HT1080 (cell line): ENCODE results near the gene OR6Q1. TPM values are rescaled to one million over a fixed set of nuclear protein-coding genes. Genes with fewer than 3 reads are reported as not detected.
A peak's percentile ranks its signal among the peaks of the same experiment; 100 is the strongest.

Experiments
- DNase-seq: peaks from one replicate; pipeline ENCODE4 v3.0.0-alpha.2; 2015; ENCODE audit warnings: low read depth
- small RNA-seq: library from RNA; depleted of rRNA; stranded (forward); fragments of <200 nt; gene quantifications from one replicate; pipeline ENCODE3, GENCODE V24; 2014
- total RNA-seq: library from RNA; depleted of rRNA; stranded (reverse); fragments of >200 nt; shearing (Covaris generic); gene quantifications from 2 replicates; pipeline ENCODE4 v1.2.3, GENCODE V29; 2014; rRNA removed

OR6Q1 gene
- total RNA-seq, 1 experiment from 2014 or later = not detected

DNA sequence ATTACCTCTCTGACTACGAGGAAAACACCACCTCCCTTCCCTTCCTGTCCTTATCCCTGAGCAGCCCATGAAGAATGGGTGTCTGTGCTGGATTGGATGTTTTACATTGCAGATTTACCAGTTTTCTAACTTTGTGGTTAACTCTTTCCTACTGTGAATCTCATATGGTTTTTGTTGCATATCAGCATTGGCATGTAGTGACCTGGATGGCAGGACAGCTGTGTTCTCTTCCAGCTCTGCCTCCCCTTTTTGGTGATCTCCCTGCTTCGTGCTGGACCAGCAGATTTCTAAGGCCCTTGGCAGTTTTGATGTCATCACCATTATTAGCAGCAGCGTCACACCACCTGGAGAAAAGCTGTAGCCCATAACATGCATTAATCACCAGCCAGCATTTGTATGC is 26.7 kb downstream of the OR6Q1 start:
- DNase-seq = no peak

DNA sequence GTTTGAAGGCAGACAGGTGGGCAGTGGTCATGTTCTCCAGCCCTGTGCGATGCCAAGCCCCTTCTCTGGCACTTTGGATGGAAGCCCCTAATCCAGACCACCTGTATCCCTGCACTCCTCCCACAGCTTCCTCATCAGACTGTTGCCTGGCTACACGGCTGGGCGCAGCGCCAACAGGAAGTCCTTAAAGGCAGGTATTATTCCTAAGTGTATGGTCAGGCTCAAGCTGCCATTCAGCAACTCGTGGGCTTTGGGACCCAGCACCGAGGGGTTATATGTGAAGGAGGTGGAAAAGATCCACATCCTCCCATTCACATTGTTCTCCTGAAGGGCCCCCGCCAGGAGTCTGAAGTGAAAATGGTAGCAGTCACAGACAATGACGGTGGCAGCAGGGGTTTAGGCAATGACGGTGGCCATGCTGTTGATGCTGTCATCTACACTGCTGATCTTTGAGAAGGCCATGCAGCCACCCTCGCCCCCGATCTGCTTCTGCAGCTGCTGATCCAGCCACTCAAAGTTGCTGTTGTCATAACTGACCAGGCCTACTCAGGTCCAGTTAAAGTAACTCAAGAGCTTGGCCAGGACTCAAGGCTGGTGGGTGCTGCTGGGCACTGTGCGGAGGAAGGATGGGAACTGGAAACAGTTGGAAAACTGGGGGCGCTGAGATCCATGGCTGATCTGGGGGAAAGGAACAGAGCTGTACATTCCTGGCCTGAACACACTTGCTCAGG is 27.7 kb downstream of the OR6Q1 start:
- DNase-seq = no peak

DNA sequence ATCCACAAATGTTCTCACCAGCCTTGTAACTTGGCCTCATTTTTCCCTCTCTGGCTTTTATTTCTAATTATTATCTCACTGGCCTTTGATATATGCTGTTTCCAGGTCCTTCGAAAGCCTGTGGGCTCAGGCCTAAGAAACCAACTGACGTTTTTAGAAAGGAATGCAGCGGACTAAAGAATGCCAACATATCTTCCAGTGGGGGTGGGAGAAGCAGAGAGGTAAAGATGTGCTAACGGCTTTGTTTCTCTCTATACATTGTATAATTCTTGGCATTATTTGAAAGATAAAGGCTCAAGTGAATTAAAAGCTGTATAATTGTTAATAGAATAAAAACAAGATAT is 28.2 kb downstream of the OR6Q1 start:
- peak; percentile 77 for DNase-seq

DNA sequence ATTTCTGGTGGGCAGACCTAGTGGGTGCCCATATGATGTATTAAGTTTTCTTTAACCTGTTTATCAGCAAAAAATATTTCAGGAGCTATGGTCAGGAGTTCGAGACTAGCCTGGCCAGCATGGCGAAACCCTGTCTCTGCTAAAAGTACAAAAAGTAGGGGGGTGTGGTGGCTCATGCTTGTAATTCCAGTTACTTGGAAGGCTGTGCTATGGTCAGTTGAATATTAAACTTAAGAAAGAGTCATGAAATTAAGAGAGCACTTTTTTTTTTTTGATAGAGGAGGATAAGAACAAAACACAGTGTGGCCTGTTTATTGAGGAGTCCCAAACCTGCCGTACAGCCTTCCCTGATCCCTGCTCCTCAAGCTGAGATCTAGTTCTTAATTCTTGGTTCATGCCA is 29.8 kb downstream of the OR6Q1 start:
- no peak for DNase-seq

DNA sequence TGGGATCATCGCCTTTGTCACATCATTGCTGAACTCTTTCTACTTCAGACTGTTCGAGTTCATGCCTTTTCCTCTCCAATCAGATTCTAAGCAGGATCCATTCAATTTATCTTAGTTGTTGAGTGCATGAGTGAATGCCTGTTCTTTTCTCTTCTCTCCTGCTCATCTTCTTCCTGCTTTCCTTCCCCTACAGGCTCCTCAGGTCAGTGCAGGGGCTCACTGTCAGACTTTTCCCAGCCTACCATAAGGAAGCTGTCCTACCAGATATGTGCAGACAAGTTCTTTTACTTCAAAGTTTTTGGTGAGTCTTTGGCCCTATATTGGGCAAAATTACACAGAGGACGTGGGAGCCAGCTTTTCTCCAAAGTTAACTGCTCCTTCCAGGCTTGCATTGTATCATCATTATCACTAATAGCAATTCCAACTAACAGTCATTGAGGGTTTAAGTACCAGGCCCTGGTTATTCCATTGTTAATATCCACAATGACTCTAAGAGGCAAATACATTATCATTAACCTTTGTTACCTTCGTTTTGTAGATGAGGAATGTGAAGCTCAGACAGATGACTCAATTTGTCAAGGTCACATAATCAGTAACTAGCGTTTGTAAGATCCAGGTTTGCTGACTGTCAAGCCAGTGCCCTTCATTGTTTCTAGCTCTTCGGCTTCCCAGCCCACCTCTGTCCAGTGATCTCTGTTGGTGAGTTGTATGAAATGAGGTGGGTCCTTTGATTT is 30.4 kb downstream of the OR6Q1 start:
- DNase-seq = no peak

DNA sequence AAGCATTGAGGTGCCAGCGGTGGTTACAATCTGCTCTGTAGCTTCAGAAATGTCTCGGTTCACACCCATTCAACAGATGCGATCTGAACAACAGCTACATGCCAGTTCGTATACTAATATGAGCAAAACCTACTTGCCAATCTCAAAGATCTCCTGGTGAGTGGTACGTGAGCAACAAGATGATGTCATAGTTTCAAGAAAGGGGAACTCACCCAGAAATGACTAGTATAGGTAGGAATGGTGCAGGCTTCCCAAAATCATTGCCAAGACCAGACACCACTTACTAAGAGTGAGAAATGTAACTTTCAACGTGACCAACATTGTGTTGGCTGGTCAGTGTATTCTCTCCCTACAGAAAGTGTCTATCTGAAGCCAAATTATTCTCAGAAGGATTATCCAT is 31.1 kb downstream of the OR6Q1 start:
- peak; percentile 50 for DNase-seq

DNA sequence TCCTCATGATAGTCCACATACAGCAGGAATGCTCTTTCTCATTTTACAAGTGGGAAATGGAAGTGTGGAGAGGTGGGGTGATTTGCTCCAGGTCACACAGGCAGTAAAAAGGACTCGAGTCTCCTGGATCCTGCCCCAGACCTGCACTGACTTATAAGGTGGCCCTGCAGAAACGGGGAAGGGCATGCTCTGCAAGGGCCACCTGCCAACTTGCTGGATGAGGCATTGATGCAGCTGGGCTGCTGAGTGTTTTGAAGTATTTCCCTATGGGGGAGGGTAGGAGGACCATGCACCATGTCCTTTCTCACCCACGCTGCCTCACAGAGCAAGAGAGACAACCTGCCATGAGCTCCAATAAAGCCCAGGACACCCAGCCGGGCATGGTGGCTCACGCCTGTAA is 36.9 kb downstream of the OR6Q1 start:
- no peak for DNase-seq

DNA sequence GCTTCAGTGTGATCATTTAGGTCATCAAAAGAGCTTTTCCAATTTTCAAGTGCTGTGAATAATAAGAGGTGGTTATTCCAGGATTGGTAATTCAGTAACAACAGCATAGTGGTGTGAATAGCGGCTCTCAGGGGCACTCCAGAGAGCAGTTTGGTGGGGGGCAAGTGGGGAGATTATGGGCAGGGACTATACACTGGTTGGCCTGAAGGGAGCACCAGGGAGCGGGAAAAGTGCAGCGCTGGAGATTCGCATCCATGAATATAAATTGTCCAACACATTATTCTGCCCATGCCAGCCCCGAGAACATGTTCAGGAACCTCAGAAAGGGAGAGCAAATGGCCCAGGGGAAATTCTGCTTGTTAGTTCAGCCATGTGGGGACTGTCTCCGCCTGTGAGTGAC is 37.9 kb downstream of the OR6Q1 start:
- DNase-seq = no peak

DNA sequence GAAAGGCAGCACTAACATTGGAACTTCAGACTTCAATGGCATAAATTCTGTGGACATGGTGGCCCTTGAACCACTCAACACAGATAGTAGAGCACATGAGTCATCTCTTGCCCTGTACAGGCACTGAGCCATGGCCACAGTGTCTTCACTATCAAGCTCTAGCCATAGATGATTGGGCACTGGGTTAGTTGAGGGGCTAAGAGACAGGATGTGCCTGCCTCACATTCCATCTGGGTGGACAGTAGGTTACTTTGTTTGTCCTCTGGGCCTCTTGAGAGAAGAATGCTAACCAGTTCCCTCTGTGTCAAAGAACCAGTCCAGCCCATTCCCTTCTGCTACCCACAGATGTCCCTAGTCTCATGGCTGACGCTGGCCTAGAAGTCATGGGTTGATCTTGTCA is 39.8 kb downstream of the OR6Q1 start:
- DNase-seq = no peak

DNA sequence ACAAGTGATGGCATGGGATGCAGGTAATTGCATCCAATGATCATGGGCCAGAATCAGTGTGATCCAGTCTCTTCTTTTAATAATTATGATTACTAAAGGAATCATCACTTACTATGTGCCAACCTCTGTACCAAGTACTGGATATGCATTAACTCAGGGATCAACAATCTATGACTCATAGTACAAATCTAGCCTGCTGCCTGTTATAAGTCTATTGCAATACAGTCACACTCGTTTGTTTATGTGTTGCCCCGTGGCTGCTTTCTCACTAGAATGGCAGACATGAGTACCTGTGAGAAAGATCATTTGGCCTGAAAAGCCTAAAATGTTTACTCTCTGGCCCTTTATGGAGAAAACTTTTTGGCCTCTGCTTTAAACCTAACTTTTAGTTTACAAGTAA is 45.0 kb downstream of the OR6Q1 start:
- no peak for DNase-seq

Small RNA genes lying within 50 kb of the gene (small RNA-seq; reads per million reads assigned to genes)
- not detected for gene RNU6-899P

Other genes starting within 250 kb of the OR6Q1 start
- not detected in 2 replicates for gene OR9Q1, start 7.1 kb upstream of the OR6Q1 start, total RNA-seq
- not detected in 2 replicates for gene OR9I1, start 94.6 kb downstream of the OR6Q1 start, total RNA-seq
- gene OR9Q2, start 158.1 kb downstream of the OR6Q1 start, total RNA-seq = not detected in 2 replicates
- not detected in 2 replicates for gene OR1S2, start 173.2 kb downstream of the OR6Q1 start, total RNA-seq
- not detected in 2 replicates for gene OR1S1, start 181.8 kb downstream of the OR6Q1 start, total RNA-seq
- gene OR10Q1, start 198.0 kb downstream of the OR6Q1 start, total RNA-seq = not detected in 2 replicates
- not detected in 2 replicates for gene OR10W1, start 237.3 kb downstream of the OR6Q1 start, total RNA-seq